Neutrophil (primary cell): Measurements from ENCODE around the gene CFAP221.
A peak's percentile ranks its signal among the peaks of the same experiment; 100 is the strongest.

Experiments
- H3K27ac ChIP-seq: fragments of 200-600 bp; sonication (generic); 2 replicates; pipeline ENCODE4 v1.5.1; 2016; ENCODE audit warnings: mild to moderate bottlenecking, moderate library complexity
- H3K27me3 ChIP-seq: fragments of 200-600 bp; sonication (generic); 2 replicates; pipeline ENCODE4 v1.6.0; 2016; ENCODE audit warnings: mild to moderate bottlenecking
- H3K36me3 ChIP-seq: fragments of 200-600 bp; sonication (generic); 2 replicates; pipeline ENCODE4 v1.5.1; 2017
- H3K4me1 ChIP-seq, 2 experiments: fragments of 200-600 bp in 1 of 2; sonication (generic) in 1 of 2; 1 replicate in 1 of 2; 2 replicates in 1 of 2; pipeline versions ENCODE4 v1.5.1 to v1.6.1; 2013 to 2016; ENCODE audit warnings: low read depth in 1 of 2, low read length in 1 of 2, mild to moderate bottlenecking in 1 of 2, moderate library complexity in 1 of 2; ENCODE audit not compliant: control insufficient read depth in 1 of 2, insufficient read depth in 1 of 2
- H3K4me3 ChIP-seq, 2 experiments: fragments of 200-600 bp in 1 of 2; sonication (generic) in 1 of 2; 1 replicate in 1 of 2; 2 replicates in 1 of 2; pipeline ENCODE4 v1.5.1; 2013 to 2016; ENCODE audit warnings: low read depth in 1 of 2, low read length in 1 of 2, mild to moderate bottlenecking in 1 of 2, moderate library complexity in 1 of 2
- H3K9me3 ChIP-seq: fragments of 200-600 bp; sonication (generic); 2 replicates; pipeline ENCODE4 v1.5.1; 2016
- TF ChIP-seq, protein P1 (sequence below): fragments of 200-600 bp; sonication (generic); IDR thresholded peaks from 2 replicates; pipeline ENCODE4 v1.5.1; 2016; ENCODE audit warnings: antibody characterized with exemption

The CFAP221 gene

DNA sequence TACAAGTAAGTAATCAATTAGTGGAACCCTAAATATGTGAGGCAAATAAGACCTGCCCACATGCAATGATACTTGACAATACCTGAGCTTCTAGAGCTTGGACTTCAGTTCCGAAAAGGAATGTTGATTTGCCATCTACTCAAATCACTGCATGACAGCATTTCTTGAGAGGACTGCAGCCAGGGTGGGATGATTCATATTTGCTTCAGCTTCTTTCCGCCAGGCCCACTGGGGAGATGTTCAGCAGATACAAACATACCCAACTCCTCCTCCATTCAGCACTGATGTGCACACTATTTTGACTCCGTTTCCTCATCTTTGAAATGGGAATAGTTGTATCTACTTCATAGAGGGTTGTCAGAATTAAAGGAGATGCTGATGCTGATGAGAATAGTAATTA lies 106.0 kb downstream of the CFAP221 start:
- peaks cover 5 to 15% of the 10 kb centered on the region in 2 experiments for H3K4me1 ChIP-seq
- TF ChIP-seq, protein P1, sequence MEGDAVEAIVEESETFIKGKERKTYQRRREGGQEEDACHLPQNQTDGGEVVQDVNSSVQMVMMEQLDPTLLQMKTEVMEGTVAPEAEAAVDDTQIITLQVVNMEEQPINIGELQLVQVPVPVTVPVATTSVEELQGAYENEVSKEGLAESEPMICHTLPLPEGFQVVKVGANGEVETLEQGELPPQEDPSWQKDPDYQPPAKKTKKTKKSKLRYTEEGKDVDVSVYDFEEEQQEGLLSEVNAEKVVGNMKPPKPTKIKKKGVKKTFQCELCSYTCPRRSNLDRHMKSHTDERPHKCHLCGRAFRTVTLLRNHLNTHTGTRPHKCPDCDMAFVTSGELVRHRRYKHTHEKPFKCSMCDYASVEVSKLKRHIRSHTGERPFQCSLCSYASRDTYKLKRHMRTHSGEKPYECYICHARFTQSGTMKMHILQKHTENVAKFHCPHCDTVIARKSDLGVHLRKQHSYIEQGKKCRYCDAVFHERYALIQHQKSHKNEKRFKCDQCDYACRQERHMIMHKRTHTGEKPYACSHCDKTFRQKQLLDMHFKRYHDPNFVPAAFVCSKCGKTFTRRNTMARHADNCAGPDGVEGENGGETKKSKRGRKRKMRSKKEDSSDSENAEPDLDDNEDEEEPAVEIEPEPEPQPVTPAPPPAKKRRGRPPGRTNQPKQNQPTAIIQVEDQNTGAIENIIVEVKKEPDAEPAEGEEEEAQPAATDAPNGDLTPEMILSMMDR: no peak
- no peaks in the 10 kb centered on the region for H3K9me3 ChIP-seq
- no peaks in the 10 kb centered on the region for H3K27me3 ChIP-seq
- no peaks in the 10 kb centered on the region for H3K36me3 ChIP-seq
- H3K27ac ChIP-seq: no peak overlapping the region
- no peak overlapping the region for H3K4me3 ChIP-seq

DNA sequence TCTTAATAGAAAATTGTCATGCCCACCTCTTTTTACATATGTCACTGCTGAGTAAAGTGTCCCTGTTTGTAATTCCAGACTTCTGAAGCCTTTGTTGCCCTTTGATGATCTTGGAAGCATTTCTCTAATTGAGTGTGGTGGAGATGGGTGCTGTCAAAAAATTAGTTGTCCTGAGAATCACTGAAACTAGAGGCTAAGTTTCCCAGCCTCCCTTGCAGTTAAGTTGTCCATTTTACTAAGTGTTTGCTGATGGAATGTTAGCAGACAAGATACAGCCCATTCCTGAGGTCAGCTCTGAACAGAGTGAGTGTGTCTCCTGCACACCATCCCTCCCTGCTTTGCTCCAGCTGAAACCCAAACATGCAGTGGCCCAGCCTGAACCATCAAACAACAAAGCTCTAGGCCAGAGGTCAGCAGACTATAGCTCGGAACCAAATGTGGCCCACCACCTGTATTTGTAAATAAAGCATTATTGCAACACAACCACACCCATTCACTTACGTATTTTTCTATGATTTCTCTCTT lies 106.7 kb downstream of the CFAP221 start:
- Histone ChIP-seq H3K27me3 (no peaks in the 10 kb centered on the region), H3K27ac (no peak overlapping the region), H3K4me3 (no peak overlapping the region), H3K36me3 (no peaks in the 10 kb centered on the region), H3K9me3 (no peaks in the 10 kb centered on the region), H3K4me1 (peaks cover 11 to 19% of the 10 kb centered on the region in 2 experiments)
- TF ChIP-seq, protein P1: no peak

DNA sequence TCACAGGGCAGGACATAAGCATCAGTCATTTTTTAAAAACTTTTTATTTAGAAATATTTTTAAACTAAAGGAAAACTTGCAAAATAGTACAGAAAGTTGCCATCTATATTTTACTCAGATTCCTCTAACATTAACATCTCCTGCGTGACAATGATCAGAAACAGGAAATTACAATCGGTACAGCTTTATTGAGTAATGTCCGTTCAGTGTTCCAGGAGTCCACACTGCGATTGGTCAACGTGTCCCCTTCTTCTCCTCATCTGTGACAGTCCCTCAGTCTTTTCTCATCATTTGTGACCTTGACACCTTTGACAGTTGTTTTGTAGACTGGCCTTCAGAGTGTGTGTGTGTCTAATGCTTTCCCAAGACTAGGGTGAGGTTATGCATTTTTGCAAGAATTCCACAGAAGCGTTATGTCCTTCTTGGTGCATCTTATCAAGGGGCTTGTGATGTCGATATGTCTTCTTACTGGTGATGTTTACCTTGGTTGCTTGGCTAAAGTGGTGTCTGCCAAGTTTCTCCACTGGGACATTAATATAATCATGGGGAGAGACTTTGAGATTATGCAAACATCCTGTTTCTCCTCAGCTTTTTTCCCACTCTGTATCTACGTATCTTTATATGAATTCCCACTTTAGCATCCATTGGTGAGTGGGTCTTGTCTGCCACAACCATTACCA lies 113.4 kb downstream of the CFAP221 start:
- Histone ChIP-seq H3K4me3 (peak overlapping the region in 1 of 2 experiments; percentile 15), H3K4me1 (peaks cover 31 to 34% of the 10 kb centered on the region in 2 experiments), H3K27ac (peak overlapping the region; percentile 72), H3K36me3 (no peaks in the 10 kb centered on the region), H3K9me3 (no peaks in the 10 kb centered on the region), H3K27me3 (no peaks in the 10 kb centered on the region)
- TF ChIP-seq, protein P1: no peak

DNA sequence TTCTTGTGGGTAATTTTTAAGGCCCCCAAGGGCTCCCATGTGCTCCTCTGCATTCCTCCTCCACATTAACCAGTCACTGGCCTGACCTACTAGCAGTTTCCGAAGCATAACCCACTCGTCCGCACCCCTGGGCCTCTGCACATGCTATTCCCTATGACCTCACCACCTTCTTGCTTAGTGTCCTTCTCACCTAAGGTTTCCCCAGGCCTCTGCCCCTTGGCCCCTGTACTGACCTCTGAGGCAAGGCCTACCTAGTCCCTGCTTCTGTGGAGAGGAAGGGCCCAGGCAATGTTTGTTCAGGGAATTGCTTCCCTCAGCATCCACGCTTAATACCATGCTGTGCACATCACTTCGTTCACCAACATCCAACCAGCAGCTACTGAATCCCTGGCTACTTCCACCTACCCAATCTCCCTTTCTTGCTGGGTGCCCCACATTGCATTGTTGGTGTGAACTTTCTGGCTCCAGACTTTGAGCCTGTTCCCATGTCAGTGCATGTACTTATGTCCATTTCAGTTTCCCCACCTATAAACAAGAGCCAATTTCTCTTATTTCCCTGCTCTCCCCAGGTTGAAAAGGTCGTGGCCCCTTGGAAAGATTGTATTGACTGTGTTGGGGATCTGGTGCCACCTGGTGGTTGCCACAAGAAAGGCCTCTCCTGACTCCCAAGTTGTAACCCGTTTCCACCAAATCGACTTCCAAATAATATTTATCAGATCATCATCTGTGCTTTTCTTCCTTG lies 115.5 kb downstream of the CFAP221 start:
- Histone ChIP-seq H3K9me3 (no peaks in the 10 kb centered on the region), H3K27me3 (no peaks in the 10 kb centered on the region), H3K4me3 (no peak overlapping the region), H3K4me1 (peaks cover 31 to 34% of the 10 kb centered on the region in 2 experiments), H3K27ac (no peak overlapping the region), H3K36me3 (no peaks in the 10 kb centered on the region)
- TF ChIP-seq, protein P1: peak; percentile 74

DNA sequence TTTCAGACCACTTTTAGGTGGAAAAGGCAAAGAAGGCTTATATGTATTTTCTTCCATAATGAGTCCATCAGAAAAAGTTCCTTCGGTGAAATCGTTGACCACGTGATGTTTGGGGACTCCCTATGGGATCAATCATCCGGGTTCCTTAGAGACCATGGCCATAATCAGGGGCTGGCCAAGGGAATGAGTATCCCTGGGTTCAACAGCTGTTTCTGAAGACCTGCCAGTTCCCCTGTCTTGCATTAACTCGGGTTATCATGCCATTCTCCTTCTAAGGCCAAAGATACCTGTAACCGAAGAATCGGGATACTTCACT lies 116.1 kb downstream of the CFAP221 start:
- TF ChIP-seq, protein P1: no peak
- no peak overlapping the region for H3K4me3 ChIP-seq
- peaks cover 31 to 34% of the 10 kb centered on the region in 2 experiments for H3K4me1 ChIP-seq
- no peaks in the 10 kb centered on the region for H3K36me3 ChIP-seq
- no peaks in the 10 kb centered on the region for H3K9me3 ChIP-seq
- no peaks in the 10 kb centered on the region for H3K27me3 ChIP-seq
- H3K27ac ChIP-seq: no peak overlapping the region
